Hepatocyte (in vitro differentiated cells): ENCODE measurements around the gene COMP.

Experiments
- CTCF ChIP-seq: fragments of 200-600 bp; sonication (generic); IDR thresholded peaks from 2 replicates; pipeline ENCODE4 v1.5.1; 2016; ENCODE audit warnings: antibody characterized with exemption, mild to moderate bottlenecking; ENCODE audit not compliant: poor library complexity
- EZH2 ChIP-seq: fragments of 200-600 bp; sonication (generic); IDR thresholded peaks from 2 replicates; pipeline ENCODE4 v1.6.1; 2016; ENCODE audit warnings: antibody characterized with exemption, mild to moderate bottlenecking, borderline replicate concordance
- EZH2phosphoT487 ChIP-seq: fragments of 200-600 bp; sonication (generic); IDR thresholded peaks from one replicate; pipeline ENCODE4 v1.6.1; 2018; ENCODE audit warnings: antibody characterized with exemption, mild to moderate bottlenecking, low read depth, moderate library complexity; ENCODE audit not compliant: unreplicated experiment, severe bottlenecking

- TF ChIP-seq CTCF (no peak), EZH2 (no peak), EZH2phosphoT487 (no peak)
Observed at GRCh38 chr19:18781047-18781600, 10.0 kb downstream of the COMP start.
